ENCODE measurements around the gene ARSK. TPM values are rescaled to one million over a fixed set of nuclear protein-coding genes. Genes with fewer than 3 reads are reported as not detected.
A peak's percentile ranks its signal among the peaks of the same experiment; 100 is the strongest.

Gene ARSK
- total RNA-seq, 1 experiment from 2014 or later, result 13.7 TPM

DNA sequence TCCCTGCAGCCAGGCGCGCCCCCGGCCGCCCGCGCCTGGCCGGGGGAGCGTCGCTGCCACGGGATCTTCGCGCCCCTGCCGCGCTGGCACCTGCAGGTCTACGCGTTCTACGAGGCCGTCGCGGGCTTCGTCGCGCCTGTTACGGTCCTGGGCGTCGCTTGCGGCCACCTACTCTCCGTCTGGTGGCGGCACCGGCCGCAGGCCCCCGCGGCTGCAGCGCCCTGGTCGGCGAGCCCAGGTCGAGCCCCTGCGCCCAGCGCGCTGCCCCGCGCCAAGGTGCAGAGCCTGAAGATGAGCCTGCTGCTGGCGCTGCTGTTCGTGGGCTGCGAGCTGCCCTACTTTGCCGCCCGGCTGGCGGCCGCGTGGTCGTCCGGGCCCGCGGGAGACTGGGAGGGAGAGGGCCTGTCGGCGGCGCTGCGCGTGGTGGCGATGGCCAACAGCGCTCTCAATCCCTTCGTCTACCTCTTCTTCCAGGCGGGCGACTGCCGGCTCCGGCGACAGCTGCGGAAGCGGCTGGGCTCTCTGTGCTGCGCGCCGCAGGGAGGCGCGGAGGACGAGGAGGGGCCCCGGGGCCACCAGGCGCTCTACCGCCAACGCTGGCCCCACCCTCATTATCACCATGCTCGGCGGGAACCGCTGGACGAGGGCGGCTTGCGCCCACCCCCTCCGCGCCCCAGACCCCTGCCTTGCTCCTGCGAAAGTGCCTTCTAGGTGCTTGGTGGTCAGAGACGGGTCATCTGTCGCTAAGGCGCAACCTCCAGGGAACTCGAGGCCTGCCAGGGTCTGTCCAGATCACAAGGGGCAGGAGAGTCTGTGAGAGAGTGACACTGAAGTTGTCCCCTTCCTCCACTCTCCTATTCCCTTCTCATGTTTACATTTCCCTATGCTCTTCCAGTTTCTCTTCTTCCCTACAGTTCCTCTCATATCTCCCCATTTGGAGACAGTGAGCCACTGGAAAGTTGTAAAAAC is 66.3 kb downstream of the ARSK start:
- ATAC-seq, result peak; percentile 73
- Histone ChIP-seq H3K27me3 (ENCODE audit: control insufficient read depth, insufficient read depth, low read length) (no peaks in the 10 kb centered on the region), H3K4me1 (ENCODE audit: control insufficient read depth, insufficient read depth, low read length) (peaks cover 10% of the 10 kb centered on the region), H3K9me3 (ENCODE audit: control insufficient read depth, insufficient read depth, low read depth, low read length) (no peaks in the 10 kb centered on the region), H3K36me3 (ENCODE audit: control insufficient read depth, insufficient read depth, low read length) (no peaks in the 10 kb centered on the region), H3K27ac (ENCODE audit: low read length) (peak overlapping the region; percentile 65), H3K4me3 (ENCODE audit: low read depth in 2 of 2, low read length in 2 of 2) (peak overlapping the region; percentile 52 to 57)
- POLR2A ChIA-PET, result interaction anchor here (0.6 to 0.7 kb wide), 2 partner anchors 66 to 785 kb away, joined by 8 to 13 read pairs; partner anchors contain the start of gene ARSK
- CTCF ChIA-PET, result no interaction called here
- TF ChIP-seq, protein P1, sequence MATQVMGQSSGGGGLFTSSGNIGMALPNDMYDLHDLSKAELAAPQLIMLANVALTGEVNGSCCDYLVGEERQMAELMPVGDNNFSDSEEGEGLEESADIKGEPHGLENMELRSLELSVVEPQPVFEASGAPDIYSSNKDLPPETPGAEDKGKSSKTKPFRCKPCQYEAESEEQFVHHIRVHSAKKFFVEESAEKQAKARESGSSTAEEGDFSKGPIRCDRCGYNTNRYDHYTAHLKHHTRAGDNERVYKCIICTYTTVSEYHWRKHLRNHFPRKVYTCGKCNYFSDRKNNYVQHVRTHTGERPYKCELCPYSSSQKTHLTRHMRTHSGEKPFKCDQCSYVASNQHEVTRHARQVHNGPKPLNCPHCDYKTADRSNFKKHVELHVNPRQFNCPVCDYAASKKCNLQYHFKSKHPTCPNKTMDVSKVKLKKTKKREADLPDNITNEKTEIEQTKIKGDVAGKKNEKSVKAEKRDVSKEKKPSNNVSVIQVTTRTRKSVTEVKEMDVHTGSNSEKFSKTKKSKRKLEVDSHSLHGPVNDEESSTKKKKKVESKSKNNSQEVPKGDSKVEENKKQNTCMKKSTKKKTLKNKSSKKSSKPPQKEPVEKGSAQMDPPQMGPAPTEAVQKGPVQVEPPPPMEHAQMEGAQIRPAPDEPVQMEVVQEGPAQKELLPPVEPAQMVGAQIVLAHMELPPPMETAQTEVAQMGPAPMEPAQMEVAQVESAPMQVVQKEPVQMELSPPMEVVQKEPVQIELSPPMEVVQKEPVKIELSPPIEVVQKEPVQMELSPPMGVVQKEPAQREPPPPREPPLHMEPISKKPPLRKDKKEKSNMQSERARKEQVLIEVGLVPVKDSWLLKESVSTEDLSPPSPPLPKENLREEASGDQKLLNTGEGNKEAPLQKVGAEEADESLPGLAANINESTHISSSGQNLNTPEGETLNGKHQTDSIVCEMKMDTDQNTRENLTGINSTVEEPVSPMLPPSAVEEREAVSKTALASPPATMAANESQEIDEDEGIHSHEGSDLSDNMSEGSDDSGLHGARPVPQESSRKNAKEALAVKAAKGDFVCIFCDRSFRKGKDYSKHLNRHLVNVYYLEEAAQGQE (IDR thresholded peaks at IDR 0.05; ENCODE audit: insufficient read depth in 1 of 2, low read depth in 2 of 2, low read length in 1 of 2), result no peak
- TF ChIP-seq SIN3A (IDR thresholded peaks at IDR 0.05; ENCODE audit: borderline replicate concordance, insufficient read depth, low read depth, low read length), result 0 out of 2 replicates have a peak, but pooled peaks have one; percentile 10
- TF ChIP-seq, protein P2, sequence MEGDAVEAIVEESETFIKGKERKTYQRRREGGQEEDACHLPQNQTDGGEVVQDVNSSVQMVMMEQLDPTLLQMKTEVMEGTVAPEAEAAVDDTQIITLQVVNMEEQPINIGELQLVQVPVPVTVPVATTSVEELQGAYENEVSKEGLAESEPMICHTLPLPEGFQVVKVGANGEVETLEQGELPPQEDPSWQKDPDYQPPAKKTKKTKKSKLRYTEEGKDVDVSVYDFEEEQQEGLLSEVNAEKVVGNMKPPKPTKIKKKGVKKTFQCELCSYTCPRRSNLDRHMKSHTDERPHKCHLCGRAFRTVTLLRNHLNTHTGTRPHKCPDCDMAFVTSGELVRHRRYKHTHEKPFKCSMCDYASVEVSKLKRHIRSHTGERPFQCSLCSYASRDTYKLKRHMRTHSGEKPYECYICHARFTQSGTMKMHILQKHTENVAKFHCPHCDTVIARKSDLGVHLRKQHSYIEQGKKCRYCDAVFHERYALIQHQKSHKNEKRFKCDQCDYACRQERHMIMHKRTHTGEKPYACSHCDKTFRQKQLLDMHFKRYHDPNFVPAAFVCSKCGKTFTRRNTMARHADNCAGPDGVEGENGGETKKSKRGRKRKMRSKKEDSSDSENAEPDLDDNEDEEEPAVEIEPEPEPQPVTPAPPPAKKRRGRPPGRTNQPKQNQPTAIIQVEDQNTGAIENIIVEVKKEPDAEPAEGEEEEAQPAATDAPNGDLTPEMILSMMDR (IDR thresholded peaks at IDR 0.05), result peak; percentile 13; the same call in 1 of the 2 replicates
- no TSS peak for BruUV-seq (replicated peaks)
- intact Hi-C loops (cut with micrococcal nuclease; ENCODE audit: unreplicated experiment) (no loop called here), in situ Hi-C loops (cut with HindIII; ENCODE audit: low pct_unique_long_range_greater_than_20kb, low sequenced_read_pairs) (no loop called here)
- DNase-seq (ENCODE audit: low read depth, low spot score), result no peak

DNA sequence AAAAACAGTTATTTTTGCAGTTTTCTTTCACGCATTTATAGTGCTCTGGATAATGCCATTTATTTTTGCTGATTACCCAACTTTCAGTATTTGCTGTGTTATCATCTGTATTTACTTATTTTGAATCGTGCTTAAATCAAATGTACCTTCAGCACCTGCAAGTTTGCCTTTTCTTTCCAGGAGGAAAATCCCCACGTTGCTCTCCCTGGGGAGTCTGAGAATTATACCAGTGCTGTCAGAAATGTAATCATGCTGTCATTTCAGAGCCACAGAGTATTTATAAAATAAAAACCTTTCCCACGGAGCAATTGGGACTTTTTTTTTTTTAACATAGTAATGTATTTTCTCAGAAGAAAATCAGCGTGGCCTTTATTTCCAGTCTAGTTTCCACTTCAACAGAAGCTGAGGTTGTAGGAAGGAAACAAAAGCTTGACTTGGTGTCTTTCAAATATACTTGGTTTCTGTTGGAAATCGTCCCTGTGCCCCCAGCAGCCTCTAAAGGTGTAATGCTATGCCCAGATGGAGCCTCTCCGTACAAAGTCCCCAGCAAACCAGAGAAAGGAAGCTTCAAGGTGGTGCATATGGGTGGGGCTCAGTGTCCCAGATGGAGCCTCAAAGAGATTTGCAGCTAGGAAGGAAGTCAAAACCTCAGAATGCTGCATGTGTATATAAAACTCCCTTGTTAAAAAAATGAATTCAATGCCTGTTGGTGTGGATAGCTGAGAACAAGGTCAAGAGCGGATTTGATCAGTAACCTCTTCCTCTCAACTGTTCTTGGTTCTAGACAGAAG is 67.1 kb downstream of the ARSK start:
- DNase-seq (ENCODE audit: low read depth, low spot score), result no peak
- intact Hi-C loops (cut with micrococcal nuclease; ENCODE audit: unreplicated experiment), result no loop called here
- Histone ChIP-seq H3K4me3 (ENCODE audit: low read depth in 2 of 2, low read length in 2 of 2) (no peak overlapping the region; a peak in 1 of 4 replicates), H3K27me3 (ENCODE audit: control insufficient read depth, insufficient read depth, low read length) (no peaks in the 10 kb centered on the region), H3K36me3 (ENCODE audit: control insufficient read depth, insufficient read depth, low read length) (no peaks in the 10 kb centered on the region), H3K4me1 (ENCODE audit: control insufficient read depth, insufficient read depth, low read length) (peaks cover 8% of the 10 kb centered on the region), H3K9me3 (ENCODE audit: control insufficient read depth, insufficient read depth, low read depth, low read length) (no peaks in the 10 kb centered on the region), H3K27ac (ENCODE audit: low read length) (peak overlapping the region; percentile 65; the same call in 1 of the 2 replicates)
- ATAC-seq, result no peak
- ChIA-PET POLR2A (interaction anchor here (0.6 kb wide), 1 partner anchor 82 kb away, joined by 3 read pairs; no protein-coding TSS in a partner anchor), CTCF (interaction anchor here (0.5 kb wide), 1 partner anchor 338 kb away, joined by 3 read pairs; no protein-coding TSS in a partner anchor)
- TF ChIP-seq TCF7L2 (IDR thresholded peaks at IDR 0.05; ENCODE audit: low read depth, low read length) (no peak), POLR2AphosphoS5 (IDR thresholded peaks at IDR 0.05; ENCODE audit: low read depth, low read length) (no peak), SIN3A (IDR thresholded peaks at IDR 0.05; ENCODE audit: borderline replicate concordance, insufficient read depth, low read depth, low read length) (no peak)
- TF ChIP-seq, protein P1 (IDR thresholded peaks at IDR 0.05; ENCODE audit: insufficient read depth in 1 of 2, low read depth in 2 of 2, low read length in 1 of 2), result no peak
- TF ChIP-seq, protein P2 (IDR thresholded peaks at IDR 0.05), result no peak
- no TSS peak for BruUV-seq (replicated peaks)
- in situ Hi-C loops (cut with HindIII; ENCODE audit: low pct_unique_long_range_greater_than_20kb, low sequenced_read_pairs), result no loop called here

All from Panc1 (cell line).